ENCODE results near the gene MEIS2.

Gene MEIS2

DNA sequence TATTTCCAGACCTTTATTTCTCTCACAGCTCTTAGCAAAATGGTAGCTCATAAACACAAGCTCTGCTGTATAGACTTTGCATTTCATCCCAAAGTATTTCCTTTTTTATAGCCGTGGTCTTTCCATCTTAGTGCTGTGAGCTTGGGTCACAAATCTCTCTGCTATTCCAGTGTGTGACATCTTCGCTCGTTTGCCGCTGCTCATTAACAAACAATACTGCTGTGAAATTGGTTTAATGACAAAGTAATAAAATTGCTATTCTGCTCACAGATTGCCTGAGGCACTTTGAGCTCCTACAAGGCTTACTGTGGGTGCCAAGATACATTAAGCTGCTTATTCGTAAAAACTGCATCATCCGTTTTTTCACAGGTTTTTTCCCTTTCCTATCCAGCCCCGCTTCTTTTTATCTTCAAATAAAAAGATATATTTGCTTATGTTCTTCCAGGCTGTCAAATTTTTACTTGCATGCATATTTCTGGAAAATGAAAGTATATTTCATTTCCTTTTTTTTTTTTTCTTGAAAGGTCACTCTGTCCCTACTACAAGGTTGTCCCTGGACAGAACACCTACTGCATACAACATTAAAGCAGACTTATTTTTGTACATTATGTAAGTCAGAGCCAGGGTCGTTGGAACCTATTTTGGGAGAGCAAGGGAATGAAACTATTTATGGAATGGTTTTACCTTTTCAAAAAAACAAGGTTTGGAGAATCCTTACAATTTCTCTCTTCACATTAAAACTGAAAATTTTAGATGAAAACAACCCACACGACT lies 174.5 kb downstream of the MEIS2 start:
- TF ChIP-seq, protein P1, sequence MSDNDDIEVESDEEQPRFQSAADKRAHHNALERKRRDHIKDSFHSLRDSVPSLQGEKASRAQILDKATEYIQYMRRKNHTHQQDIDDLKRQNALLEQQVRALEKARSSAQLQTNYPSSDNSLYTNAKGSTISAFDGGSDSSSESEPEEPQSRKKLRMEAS (IDR thresholded peaks at IDR 0.05) = no peak
- TF ChIP-seq NFIC (IDR thresholded peaks at IDR 0.05) = no peak
- TF ChIP-seq TEAD4 (IDR thresholded peaks at IDR 0.05) = no peak
- no peak for TF ChIP-seq RAD21 (IDR thresholded peaks at IDR 0.05; ENCODE audit: low read depth)
- no peak for TF ChIP-seq TCF12 (IDR thresholded peaks at IDR 0.05; ENCODE audit: low read depth)
- TF ChIP-seq, protein P2, sequence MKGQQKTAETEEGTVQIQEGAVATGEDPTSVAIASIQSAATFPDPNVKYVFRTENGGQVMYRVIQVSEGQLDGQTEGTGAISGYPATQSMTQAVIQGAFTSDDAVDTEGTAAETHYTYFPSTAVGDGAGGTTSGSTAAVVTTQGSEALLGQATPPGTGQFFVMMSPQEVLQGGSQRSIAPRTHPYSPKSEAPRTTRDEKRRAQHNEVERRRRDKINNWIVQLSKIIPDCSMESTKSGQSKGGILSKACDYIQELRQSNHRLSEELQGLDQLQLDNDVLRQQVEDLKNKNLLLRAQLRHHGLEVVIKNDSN (IDR thresholded peaks at IDR 0.05) = no peak
- TF ChIP-seq, protein P3, sequence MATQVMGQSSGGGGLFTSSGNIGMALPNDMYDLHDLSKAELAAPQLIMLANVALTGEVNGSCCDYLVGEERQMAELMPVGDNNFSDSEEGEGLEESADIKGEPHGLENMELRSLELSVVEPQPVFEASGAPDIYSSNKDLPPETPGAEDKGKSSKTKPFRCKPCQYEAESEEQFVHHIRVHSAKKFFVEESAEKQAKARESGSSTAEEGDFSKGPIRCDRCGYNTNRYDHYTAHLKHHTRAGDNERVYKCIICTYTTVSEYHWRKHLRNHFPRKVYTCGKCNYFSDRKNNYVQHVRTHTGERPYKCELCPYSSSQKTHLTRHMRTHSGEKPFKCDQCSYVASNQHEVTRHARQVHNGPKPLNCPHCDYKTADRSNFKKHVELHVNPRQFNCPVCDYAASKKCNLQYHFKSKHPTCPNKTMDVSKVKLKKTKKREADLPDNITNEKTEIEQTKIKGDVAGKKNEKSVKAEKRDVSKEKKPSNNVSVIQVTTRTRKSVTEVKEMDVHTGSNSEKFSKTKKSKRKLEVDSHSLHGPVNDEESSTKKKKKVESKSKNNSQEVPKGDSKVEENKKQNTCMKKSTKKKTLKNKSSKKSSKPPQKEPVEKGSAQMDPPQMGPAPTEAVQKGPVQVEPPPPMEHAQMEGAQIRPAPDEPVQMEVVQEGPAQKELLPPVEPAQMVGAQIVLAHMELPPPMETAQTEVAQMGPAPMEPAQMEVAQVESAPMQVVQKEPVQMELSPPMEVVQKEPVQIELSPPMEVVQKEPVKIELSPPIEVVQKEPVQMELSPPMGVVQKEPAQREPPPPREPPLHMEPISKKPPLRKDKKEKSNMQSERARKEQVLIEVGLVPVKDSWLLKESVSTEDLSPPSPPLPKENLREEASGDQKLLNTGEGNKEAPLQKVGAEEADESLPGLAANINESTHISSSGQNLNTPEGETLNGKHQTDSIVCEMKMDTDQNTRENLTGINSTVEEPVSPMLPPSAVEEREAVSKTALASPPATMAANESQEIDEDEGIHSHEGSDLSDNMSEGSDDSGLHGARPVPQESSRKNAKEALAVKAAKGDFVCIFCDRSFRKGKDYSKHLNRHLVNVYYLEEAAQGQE (IDR thresholded peaks at IDR 0.05; ENCODE audit: low read depth) = no peak
- TF ChIP-seq FOXM1 (IDR thresholded peaks at IDR 0.05; ENCODE audit: borderline replicate concordance, low read depth) = no peak
- no peak for TF ChIP-seq YY1 (IDR thresholded peaks at IDR 0.05; ENCODE audit: low read depth)
- no peak for TF ChIP-seq EGR1 (IDR thresholded peaks at IDR 0.05)
- no peak for TF ChIP-seq CREB1 (IDR thresholded peaks at IDR 0.05; ENCODE audit: low read depth)

DNA sequence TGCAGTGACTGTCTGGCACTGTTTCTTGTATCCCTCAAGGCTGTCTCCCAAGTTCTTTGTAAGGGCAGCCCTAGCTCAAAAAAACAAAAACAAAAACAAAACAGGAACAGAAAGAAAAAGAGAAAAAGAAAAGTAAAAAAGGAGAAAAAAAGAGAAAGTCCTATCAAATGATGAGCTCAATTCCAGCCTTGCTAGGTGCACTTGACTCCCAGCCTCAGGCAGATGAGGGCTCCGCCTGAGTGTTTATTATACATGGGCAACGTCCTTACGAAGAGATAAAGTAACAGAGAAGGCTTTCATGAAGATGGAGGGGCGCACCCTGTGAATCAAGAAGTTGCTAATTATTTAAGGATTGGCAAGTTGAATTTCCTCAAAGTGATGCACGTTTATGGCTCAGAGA lies 175.3 kb downstream of the MEIS2 start:
- TF ChIP-seq TCF12 (IDR thresholded peaks at IDR 0.05; ENCODE audit: low read depth) (no peak), ZBTB7A (IDR thresholded peaks at IDR 0.05; ENCODE audit: low read depth) (no peak), TEAD4 (IDR thresholded peaks at IDR 0.05) (no peak), FOXM1 (IDR thresholded peaks at IDR 0.05; ENCODE audit: borderline replicate concordance, low read depth) (no peak), CEBPB (IDR thresholded peaks at IDR 0.05) (no peak), TAF1 (IDR thresholded peaks at IDR 0.05; ENCODE audit: low read depth) (no peak), CREB1 (IDR thresholded peaks at IDR 0.05; ENCODE audit: low read depth) (no peak), YY1 (IDR thresholded peaks at IDR 0.05; ENCODE audit: low read depth) (no peak), RAD21 (IDR thresholded peaks at IDR 0.05; ENCODE audit: low read depth) (no peak), EGR1 (IDR thresholded peaks at IDR 0.05) (no peak), NFIC (IDR thresholded peaks at IDR 0.05) (no peak)
- TF ChIP-seq, protein P3 (IDR thresholded peaks at IDR 0.05; ENCODE audit: low read depth) = no peak
- TF ChIP-seq, protein P2 (IDR thresholded peaks at IDR 0.05) = no peak
- TF ChIP-seq, protein P1 (IDR thresholded peaks at IDR 0.05) = no peak

DNA sequence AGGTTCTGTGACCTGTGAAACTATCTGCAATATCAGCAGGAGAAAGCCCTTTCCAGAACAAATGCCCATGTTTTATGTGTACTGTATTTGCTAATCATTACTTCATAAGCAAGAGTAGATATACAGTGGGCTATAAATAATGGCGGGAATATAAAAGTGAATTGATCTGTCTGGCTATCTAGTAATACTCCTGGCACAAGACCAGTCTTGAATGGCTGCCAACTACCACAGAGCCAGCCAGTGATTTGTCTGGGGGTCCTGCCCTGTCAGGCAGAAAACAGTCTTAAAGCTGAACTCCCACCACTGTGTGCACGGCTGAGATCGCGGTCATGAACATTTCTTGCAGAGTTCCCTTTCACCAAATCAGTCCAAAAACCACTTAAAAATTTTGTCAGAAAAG lies 176.3 kb downstream of the MEIS2 start:
- TF ChIP-seq TCF12 (IDR thresholded peaks at IDR 0.05; ENCODE audit: low read depth) (no peak), FOXM1 (IDR thresholded peaks at IDR 0.05; ENCODE audit: borderline replicate concordance, low read depth) (no peak), CREB1 (IDR thresholded peaks at IDR 0.05; ENCODE audit: low read depth) (no peak), EGR1 (IDR thresholded peaks at IDR 0.05) (no peak), CEBPB (IDR thresholded peaks at IDR 0.05) (no peak), NFIC (IDR thresholded peaks at IDR 0.05) (no peak), RAD21 (IDR thresholded peaks at IDR 0.05; ENCODE audit: low read depth) (no peak), ZBTB7A (IDR thresholded peaks at IDR 0.05; ENCODE audit: low read depth) (no peak), TAF1 (IDR thresholded peaks at IDR 0.05; ENCODE audit: low read depth) (no peak), TEAD4 (IDR thresholded peaks at IDR 0.05) (no peak), EP300 (IDR thresholded peaks at IDR 0.05; ENCODE audit: borderline replicate concordance) (no peak), YY1 (IDR thresholded peaks at IDR 0.05; ENCODE audit: low read depth) (no peak)
- TF ChIP-seq, protein P2 (IDR thresholded peaks at IDR 0.05) = no peak
- TF ChIP-seq, protein P1 (IDR thresholded peaks at IDR 0.05) = no peak
- TF ChIP-seq, protein P3 (IDR thresholded peaks at IDR 0.05; ENCODE audit: low read depth) = no peak

All from Ishikawa (cell line).